Pancreas (tissue), 10 donors: Measurements from ENCODE around the gene RNF150. TPM values are rescaled to one million over a fixed set of nuclear protein-coding genes. Genes with fewer than 3 reads are reported as not detected.

Experiments used
- ATAC-seq, 4 donors: fragments of 200-7000 bp; cut with Tn5 transposase; one replicate each; pipeline versions ENCODE4 v1.8.0 to v1.9.1; 2020; ENCODE audit warnings: mild to moderate bottlenecking in 4 of 4, moderate library complexity in 4 of 4
- DNase-seq, 6 donors: peaks; one replicate each; pipeline ENCODE4 v3.0.0-alpha.2; 2020
- FAIRE-seq: peaks from 2 replicates; lab custom pipeline; 2012; peaks lifted over from hg19 to GRCh38; lab: Jason Lieb, UNC
- H3K27ac ChIP-seq, 4 donors: fragments of 200-600 bp; sonication (generic); 1 replicate in 3 of 4; 2 replicates in 1 of 4; pipeline versions ENCODE4 v1.5.0 to v1.8.0; 2020
- H3K27me3 ChIP-seq, 4 donors: fragments of 200-600 bp; one replicate each; pipeline ENCODE4 v1.8.0; 2021
- H3K36me3 ChIP-seq, 3 donors: fragments of 200-600 bp; sonication (generic) in 1 of 3; one replicate each; pipeline versions ENCODE4 v1.5.0 to v1.8.0; 2020 to 2021
- H3K4me1 ChIP-seq, 3 donors: fragments of 200-600 bp; one replicate each; pipeline ENCODE4 v1.8.0; 2021
- H3K4me3 ChIP-seq, 4 donors: fragments of 200-600 bp; sonication (generic) in 2 of 4; one replicate each; pipeline versions ENCODE4 v1.5.0 to v1.8.0; 2020 to 2021
- H3K9me3 ChIP-seq, 4 donors: fragments of 200-600 bp; one replicate each; pipeline ENCODE4 v1.8.0; 2021
- WGBS, 2 donors: extraction: QIAGEN DNeasy Blood & Tissue Kit; methylation state at CpG; one replicate each; pipeline ENCODE4 v1.1.7; 2013; 5-methylcytosine and 5-hydroxymethylcytosine counted together
- intact Hi-C, 3 donors: fragments of 100-400 bp; cut with DNase I; formaldehyde crosslinking; loops; one replicate each; pipeline versions ENCODE4 v1.11.1 to v1.14.2; 2022
- polyA plus RNA-seq, 2 donors: library from polyadenylated mRNA; stranded (reverse); fragments of 200-250 nt; gene quantifications; one replicate each; pipeline ENCODE4 v1.2.3, GENCODE V29; 2013
- total RNA-seq, 6 donors: library from RNA; stranded (reverse); fragmentation: NEBNext Ultra II Directional in 4 of 6; extraction: Animal tissue kit (Norgen Biotek cat#: 25700) in 4 of 6; gene quantifications; one replicate each; pipeline versions ENCODE4 v1.2.1 to v1.2.4, GENCODE V29; 2021 to 2023
- TF ChIP-seq, protein P1 (sequence below), 4 donors: fragments of 200-600 bp; sonication (generic) in 3 of 4; IDR thresholded peaks; one replicate each; pipeline versions ENCODE4 v1.5.0 to v1.8.0; 2021; ENCODE audit warnings: antibody characterized with exemption in 4 of 4
- donor health status: healthy with polysubstance abuse.
- donor health status: DM: no; HTN: no; CAD: no; lungs with moderate emphysema.
- donor health status: DM: no; HTN: no; CAD: no.
- donor health status: control.
- donor health status: control.
- donor health status: Bipolar disorder and iron deficiency.
- donor health status: DM: yes; HTN: yes; CAD: no.
- donor health status: DM: no; HTN: no; CAD: no.
- donor health status: DM: no; HTN: no; CAD: no.
- donor health status: DM: yes; HTN: yes; CAD: no.

Gene RNF150
- total and polyA plus RNA-seq, 8 donors: 0.53 to 4.1 (median 2.5) TPM

- 3 to 4% methylated on average over 51 to 64 of the region's 64 CpGs for WGBS, 2 donors
- ATAC-seq (peak; percentile 21 to 47 (median 34)), DNase-seq (peak in 5 of 6 donors; percentile 12 to 67 (median 25)), FAIRE-seq (no peak)
- Histone ChIP-seq H3K9me3 (no peaks in the 10 kb centered on the region), H3K4me3 (peak overlapping the region; percentile 74 to 94 (median 77)), H3K27ac (no peak overlapping the region), H3K36me3 (no peaks in the 10 kb centered on the region), H3K4me1 (no peaks in the 10 kb centered on the region), H3K27me3 (peaks cover 0 to 4% (median 0%) of the 10 kb centered on the region in 4 donors)
- TF ChIP-seq, protein P1, sequence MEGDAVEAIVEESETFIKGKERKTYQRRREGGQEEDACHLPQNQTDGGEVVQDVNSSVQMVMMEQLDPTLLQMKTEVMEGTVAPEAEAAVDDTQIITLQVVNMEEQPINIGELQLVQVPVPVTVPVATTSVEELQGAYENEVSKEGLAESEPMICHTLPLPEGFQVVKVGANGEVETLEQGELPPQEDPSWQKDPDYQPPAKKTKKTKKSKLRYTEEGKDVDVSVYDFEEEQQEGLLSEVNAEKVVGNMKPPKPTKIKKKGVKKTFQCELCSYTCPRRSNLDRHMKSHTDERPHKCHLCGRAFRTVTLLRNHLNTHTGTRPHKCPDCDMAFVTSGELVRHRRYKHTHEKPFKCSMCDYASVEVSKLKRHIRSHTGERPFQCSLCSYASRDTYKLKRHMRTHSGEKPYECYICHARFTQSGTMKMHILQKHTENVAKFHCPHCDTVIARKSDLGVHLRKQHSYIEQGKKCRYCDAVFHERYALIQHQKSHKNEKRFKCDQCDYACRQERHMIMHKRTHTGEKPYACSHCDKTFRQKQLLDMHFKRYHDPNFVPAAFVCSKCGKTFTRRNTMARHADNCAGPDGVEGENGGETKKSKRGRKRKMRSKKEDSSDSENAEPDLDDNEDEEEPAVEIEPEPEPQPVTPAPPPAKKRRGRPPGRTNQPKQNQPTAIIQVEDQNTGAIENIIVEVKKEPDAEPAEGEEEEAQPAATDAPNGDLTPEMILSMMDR (IDR thresholded peaks at IDR 0.05): no peak
- intact Hi-C loops: loop anchor here in 1 of 3 donors (5.0 kb wide), 1 partner anchor 270 kb away; no protein-coding TSS in a partner anchor
Observed at GRCh38 chr4:141132072-141132708, 1.1 kb downstream of the RNF150 start.

- TF ChIP-seq, protein P1 (IDR thresholded peaks at IDR 0.05): no peak
- no peak for ATAC-seq
- DNase-seq: no peak
- Histone ChIP-seq H3K36me3 (no peaks in the 10 kb centered on the region), H3K27ac (no peak overlapping the region), H3K9me3 (no peaks in the 10 kb centered on the region), H3K4me3 (peak overlapping the region; percentile 74 to 94 (median 77)), H3K27me3 (peaks cover 0 to 4% (median 0%) of the 10 kb centered on the region in 4 donors), H3K4me1 (no peaks in the 10 kb centered on the region)
- WGBS, 2 donors: 40 to 42% methylated on average over 8 of the region's 8 CpGs
- intact Hi-C loops: loop anchor here in 1 of 3 donors (5.0 kb wide), 1 partner anchor 269 kb away; no protein-coding TSS in a partner anchor
- no peak for FAIRE-seq
Observed at GRCh38 chr4:141131723-141132071, 1.6 kb downstream of the RNF150 start.

DNA sequence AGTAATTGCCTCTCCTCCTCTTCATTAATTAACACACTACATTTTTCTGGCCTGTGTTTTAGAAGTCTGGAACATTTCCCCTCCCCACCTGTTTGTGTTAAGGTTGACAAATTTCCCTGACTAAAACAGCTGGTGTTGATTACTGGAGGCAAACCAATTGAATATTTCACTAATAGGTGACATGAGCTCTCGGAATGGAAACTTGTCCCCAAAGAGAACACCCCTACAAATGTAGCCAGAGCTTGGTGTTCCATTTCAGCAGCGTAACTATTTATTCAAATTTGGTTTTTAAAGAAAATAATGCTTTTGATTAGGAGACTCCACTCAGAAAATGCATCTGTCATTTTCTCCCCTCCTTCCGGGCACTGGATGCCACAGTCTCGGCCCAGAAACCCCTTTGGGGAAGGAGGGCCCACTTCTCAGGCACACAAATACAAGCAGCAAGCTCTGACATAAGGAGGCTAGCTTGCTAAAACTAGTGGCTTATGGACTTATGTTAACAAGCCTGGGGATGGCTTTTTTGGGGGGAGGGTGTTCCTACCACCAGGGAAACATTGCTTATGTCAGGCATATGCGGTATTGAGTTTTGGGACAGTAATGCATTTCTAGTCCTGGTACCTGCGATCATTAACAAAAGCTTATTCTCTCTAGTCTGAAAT, 2.2 kb downstream of the RNF150 start:
- no peak for DNase-seq
- H3K27me3 ChIP-seq: no peaks in the 10 kb centered on the region
- TF ChIP-seq, protein P1 (IDR thresholded peaks at IDR 0.05): no peak
- H3K36me3 ChIP-seq: no peaks in the 10 kb centered on the region
- H3K9me3 ChIP-seq: no peaks in the 10 kb centered on the region
- ATAC-seq: no peak
- H3K27ac ChIP-seq: no peak overlapping the region
- intact Hi-C loops: loop anchor here in 1 of 3 donors (5.0 kb wide), 1 partner anchor 269 kb away; no protein-coding TSS in a partner anchor
- no peak for FAIRE-seq
- WGBS, 2 donors: 78 to 84% methylated on average over 6 of the region's 6 CpGs
- H3K4me3 ChIP-seq: peak overlapping the region in 1 of 4 donors; percentile 78
- no peaks in the 10 kb centered on the region for H3K4me1 ChIP-seq

DNA sequence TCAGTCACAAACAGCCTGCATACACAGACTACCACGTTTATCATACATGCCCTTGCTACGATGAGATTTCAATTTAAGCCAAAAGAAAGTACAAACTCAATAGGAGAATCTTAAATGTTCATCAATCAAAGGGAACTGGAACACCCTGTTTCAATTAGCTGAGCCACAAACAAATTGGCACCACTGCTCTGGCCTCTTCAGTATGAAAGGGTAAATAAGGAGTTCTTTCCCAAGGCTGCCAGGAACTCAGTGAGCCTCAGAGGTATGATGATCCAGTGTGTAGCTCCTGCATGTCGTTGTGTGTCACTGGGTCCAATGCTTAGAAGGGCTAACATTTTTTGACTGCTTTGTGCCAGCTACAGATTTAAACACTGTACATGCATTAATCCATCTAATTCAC, 5.4 kb downstream of the RNF150 start:
- Histone ChIP-seq H3K36me3 (no peaks in the 10 kb centered on the region), H3K27me3 (no peaks in the 10 kb centered on the region), H3K4me1 (no peaks in the 10 kb centered on the region), H3K27ac (no peak overlapping the region), H3K4me3 (no peak overlapping the region), H3K9me3 (no peaks in the 10 kb centered on the region)
- WGBS, 2 donors: 48 to 51% methylated on average over 3 of the region's 3 CpGs
- DNase-seq: no peak
- FAIRE-seq: no peak
- TF ChIP-seq, protein P1 (IDR thresholded peaks at IDR 0.05): no peak
- no peak for ATAC-seq
- intact Hi-C loops: loop anchor here in 1 of 3 donors (10.0 kb wide), 1 partner anchor 253 kb away; no protein-coding TSS in a partner anchor
